ENCODE data around the gene CACNA2D3. TPM values are rescaled to one million over a fixed set of nuclear protein-coding genes. Genes with fewer than 3 reads are reported as not detected.

CACNA2D3 gene
- polyA plus RNA-seq, 3 donors, result 8.3 to 21.5 (median 10.4) TPM

DNA sequence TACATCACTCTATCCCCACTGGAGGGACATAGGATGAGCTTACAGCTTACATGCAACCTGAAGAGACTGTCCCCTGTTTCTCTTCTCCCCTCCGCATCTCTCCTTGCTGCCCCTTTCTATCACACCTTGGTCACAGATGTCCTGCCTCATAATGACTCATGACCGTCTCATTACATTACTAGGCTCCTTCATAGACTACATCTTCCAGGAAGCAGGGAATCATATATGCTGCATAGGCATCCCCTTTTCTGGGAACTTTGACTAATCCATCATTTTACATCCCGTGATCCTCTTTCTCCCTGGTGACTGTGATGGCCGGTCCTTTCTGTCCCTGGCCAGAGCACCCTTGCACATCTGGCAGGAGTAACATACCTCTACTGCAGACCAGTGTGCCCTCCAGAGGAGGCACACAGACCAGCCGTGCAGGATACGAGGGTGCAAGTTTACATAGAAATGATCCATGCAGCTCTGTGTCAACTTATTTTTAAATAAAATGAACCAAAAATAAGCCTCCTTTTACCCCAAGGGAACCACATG lies 188.9 kb downstream of the CACNA2D3 start:
- no peak overlapping the region for H3K27ac Mint-ChIP-seq
- H3K9me3 Mint-ChIP-seq, result peaks cover 0 to 13% (median 5%) of the 10 kb centered on the region in 7 donors
- intact Hi-C loops (cut with micrococcal nuclease), result no loop called here
- no peaks in the 10 kb centered on the region for H3K79me2 ChIP-seq (ENCODE audit: insufficient read depth, low read length)
- no peaks in the 10 kb centered on the region for H4K20me1 ChIP-seq (ENCODE audit: insufficient read depth, low read length)
- DNase-seq, result no peak
- no peaks in the 10 kb centered on the region for H3K36me3 Mint-ChIP-seq
- H3K4me1 ChIP-seq (ENCODE audit: control insufficient read depth in 1 of 2, insufficient read depth in 2 of 2, low read length in 2 of 2), result no peaks in the 10 kb centered on the region
- no peak overlapping the region for H3K4me3 ChIP-seq (replicated peaks in 1 of 3; ENCODE audit: low read depth in 2 of 3, low read length in 3 of 3)
- no peaks in the 10 kb centered on the region for H3K4me1 Mint-ChIP-seq
- H3K27me3 ChIP-seq (ENCODE audit: control insufficient read depth in 2 of 2, insufficient read depth in 2 of 2, low read length in 2 of 2), result no peaks in the 10 kb centered on the region
- no peak overlapping the region for H3K4me2 ChIP-seq (replicated peaks; ENCODE audit: extremely low read depth, low read length, poor library complexity, severe bottlenecking)
- H3K27me3 Mint-ChIP-seq (ENCODE audit: low read depth in 3 of 3), result peaks cover 1 to 11% (median 8%) of the 10 kb centered on the region in 3 donors
- no peaks in the 10 kb centered on the region for H3K36me3 ChIP-seq (replicated peaks in 1 of 2; ENCODE audit: control insufficient read depth in 1 of 2, insufficient read depth in 2 of 2, low read length in 2 of 2)
- TF ChIP-seq, protein P1, sequence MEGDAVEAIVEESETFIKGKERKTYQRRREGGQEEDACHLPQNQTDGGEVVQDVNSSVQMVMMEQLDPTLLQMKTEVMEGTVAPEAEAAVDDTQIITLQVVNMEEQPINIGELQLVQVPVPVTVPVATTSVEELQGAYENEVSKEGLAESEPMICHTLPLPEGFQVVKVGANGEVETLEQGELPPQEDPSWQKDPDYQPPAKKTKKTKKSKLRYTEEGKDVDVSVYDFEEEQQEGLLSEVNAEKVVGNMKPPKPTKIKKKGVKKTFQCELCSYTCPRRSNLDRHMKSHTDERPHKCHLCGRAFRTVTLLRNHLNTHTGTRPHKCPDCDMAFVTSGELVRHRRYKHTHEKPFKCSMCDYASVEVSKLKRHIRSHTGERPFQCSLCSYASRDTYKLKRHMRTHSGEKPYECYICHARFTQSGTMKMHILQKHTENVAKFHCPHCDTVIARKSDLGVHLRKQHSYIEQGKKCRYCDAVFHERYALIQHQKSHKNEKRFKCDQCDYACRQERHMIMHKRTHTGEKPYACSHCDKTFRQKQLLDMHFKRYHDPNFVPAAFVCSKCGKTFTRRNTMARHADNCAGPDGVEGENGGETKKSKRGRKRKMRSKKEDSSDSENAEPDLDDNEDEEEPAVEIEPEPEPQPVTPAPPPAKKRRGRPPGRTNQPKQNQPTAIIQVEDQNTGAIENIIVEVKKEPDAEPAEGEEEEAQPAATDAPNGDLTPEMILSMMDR (IDR thresholded peaks at IDR 0.05), result no peak
- H3K27ac ChIP-seq (ENCODE audit: low read depth in 1 of 2, low read length in 2 of 2), result no peak overlapping the region
- 85% methylated on average over 6 of the region's 6 CpGs for WGBS (ENCODE audit: insufficient coverage)
- no peak overlapping the region for H2AFZ ChIP-seq (ENCODE audit: insufficient read depth, low read depth, low read length, poor library complexity, severe bottlenecking)
- no peak overlapping the region for H3K4me3 Mint-ChIP-seq
- H3K9ac ChIP-seq (ENCODE audit: insufficient read depth, low read length, poor library complexity, severe bottlenecking), result no peak overlapping the region
- peaks cover 0 to 10% of the 10 kb centered on the region in 2 donors for H3K9me3 ChIP-seq (replicated peaks in 1 of 2; ENCODE audit: control insufficient read depth in 1 of 2, insufficient read depth in 1 of 2, low read length in 2 of 2)

- Histone ChIP-seq H3K4me2 (replicated peaks; ENCODE audit: extremely low read depth, low read length, poor library complexity, severe bottlenecking) (no peak overlapping the region), H3K27ac (ENCODE audit: low read depth in 1 of 2, low read length in 2 of 2) (no peak overlapping the region), H3K9me3 (replicated peaks in 1 of 2; ENCODE audit: control insufficient read depth in 1 of 2, insufficient read depth in 1 of 2, low read length in 2 of 2) (peaks cover 0 to 10% of the 10 kb centered on the region in 2 donors), H2AFZ (ENCODE audit: insufficient read depth, low read depth, low read length, poor library complexity, severe bottlenecking) (no peak overlapping the region), H3K79me2 (ENCODE audit: insufficient read depth, low read length) (no peaks in the 10 kb centered on the region), H4K20me1 (ENCODE audit: insufficient read depth, low read length) (no peaks in the 10 kb centered on the region), H3K27me3 (ENCODE audit: control insufficient read depth in 2 of 2, insufficient read depth in 2 of 2, low read length in 2 of 2) (no peaks in the 10 kb centered on the region), H3K4me1 (ENCODE audit: control insufficient read depth in 1 of 2, insufficient read depth in 2 of 2, low read length in 2 of 2) (no peaks in the 10 kb centered on the region), H3K9ac (ENCODE audit: insufficient read depth, low read length, poor library complexity, severe bottlenecking) (no peak overlapping the region), H3K36me3 (replicated peaks in 1 of 2; ENCODE audit: control insufficient read depth in 1 of 2, insufficient read depth in 2 of 2, low read length in 2 of 2) (no peaks in the 10 kb centered on the region), H3K4me3 (replicated peaks in 1 of 3; ENCODE audit: low read depth in 2 of 3, low read length in 3 of 3) (no peak overlapping the region)
- intact Hi-C loops (cut with micrococcal nuclease), result no loop called here
- no peaks in the 10 kb centered on the region for H3K4me1 Mint-ChIP-seq
- no peak overlapping the region for H3K4me3 Mint-ChIP-seq
- WGBS (ENCODE audit: insufficient coverage), result 73% methylated on average over 4 of the region's 9 CpGs
- no peaks in the 10 kb centered on the region for H3K36me3 Mint-ChIP-seq
- TF ChIP-seq, protein P1 (IDR thresholded peaks at IDR 0.05), result no peak
- DNase-seq, result no peak
- peaks cover 0 to 13% (median 5%) of the 10 kb centered on the region in 7 donors for H3K9me3 Mint-ChIP-seq
- H3K27me3 Mint-ChIP-seq (ENCODE audit: low read depth in 3 of 3), result peaks cover 0 to 7% (median 2%) of the 10 kb centered on the region in 3 donors
- H3K27ac Mint-ChIP-seq, result no peak overlapping the region
Measured at GRCh38 chr3:54312156-54312899, 190.0 kb downstream of the CACNA2D3 start.

Measured in CD14-positive monocyte (primary cell).